ENCODE results near the gene PSKH1.

DNA sequence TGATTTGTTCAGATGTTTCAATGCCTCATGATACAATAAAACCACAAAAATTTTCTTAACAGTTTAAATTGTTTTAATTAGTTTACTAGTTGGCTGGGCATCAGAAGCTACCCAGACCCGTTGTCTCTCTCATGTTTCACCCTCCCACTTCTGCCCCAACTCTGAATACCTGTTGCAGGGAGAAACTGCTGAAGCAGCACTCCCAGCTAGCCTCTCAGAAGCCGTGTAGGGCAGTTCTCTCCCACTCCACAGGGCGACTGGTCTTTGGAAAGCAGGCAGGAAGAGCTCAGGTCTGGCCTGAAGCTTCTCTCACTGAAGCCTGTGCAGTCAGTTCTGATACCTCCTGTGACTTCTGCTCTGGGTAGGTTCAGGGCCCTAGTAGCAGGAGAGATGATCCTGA, 21.8 kb upstream of the PSKH1 start:
- TF ChIP-seq EZH2 (IDR thresholded peaks at IDR 0.05; ENCODE audit: insufficient read depth, poor library complexity, severe bottlenecking) (no peak), EZH2phosphoT487 (IDR thresholded peaks at IDR 0.05; ENCODE audit: insufficient read depth, low read depth) (no peak)
